COR-L47 (cell line): ENCODE measurements around the gene ASB2.

Experiments used
- DNase-seq: peaks from one replicate; lab custom pipeline; 2025; lab: John Stamatoyannopoulos, UW

Gene ASB2

GRCh38 chr14:94000267-94000666 lies 23.9 kb upstream of the ASB2 start:
- no peak for DNase-seq

GRCh38 chr14:93999573-93999972 lies 23.2 kb upstream of the ASB2 start:
- no peak for DNase-seq

DNA sequence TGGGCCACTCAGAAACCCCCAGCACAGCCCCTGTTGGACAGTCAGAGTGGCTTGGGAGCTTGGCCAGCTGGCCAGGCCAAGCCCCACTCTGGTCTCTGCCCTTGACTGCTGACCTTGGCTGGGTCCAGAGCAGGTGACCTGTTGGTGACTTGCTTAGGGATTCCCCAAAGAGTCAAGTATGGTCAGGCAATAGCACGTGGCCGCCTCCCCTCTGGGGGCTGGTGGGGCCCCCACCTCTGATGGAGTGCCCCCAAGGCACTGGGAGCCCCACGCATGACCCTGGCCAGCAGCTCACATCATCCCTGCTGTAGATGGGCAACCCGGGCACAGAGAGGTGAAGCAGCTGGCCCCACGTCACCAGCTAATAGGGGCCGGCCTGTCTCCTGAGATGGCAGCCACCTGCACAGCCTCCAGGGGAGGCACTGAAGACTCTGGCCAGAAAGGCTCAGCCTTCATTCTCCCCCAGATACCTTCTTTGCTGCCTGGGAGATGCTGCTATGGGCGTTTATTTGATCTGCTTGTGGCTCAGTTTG lies 22.6 kb upstream of the ASB2 start:
- no peak for DNase-seq

GRCh38 chr14:93997916-93998870 lies 21.8 kb upstream of the ASB2 start:
- no peak for DNase-seq

- DNase-seq: no peak
These were observed 20.7 kb upstream of the ASB2 start, which contains the start of gene CCDC197 for GRCh38 chr14:93997082-93997481. Gene CCDC197, plus strand, starts transcription at chr14:93997301. Its CDS starts 831 bp downstream, at chr14:93998132.

DNA sequence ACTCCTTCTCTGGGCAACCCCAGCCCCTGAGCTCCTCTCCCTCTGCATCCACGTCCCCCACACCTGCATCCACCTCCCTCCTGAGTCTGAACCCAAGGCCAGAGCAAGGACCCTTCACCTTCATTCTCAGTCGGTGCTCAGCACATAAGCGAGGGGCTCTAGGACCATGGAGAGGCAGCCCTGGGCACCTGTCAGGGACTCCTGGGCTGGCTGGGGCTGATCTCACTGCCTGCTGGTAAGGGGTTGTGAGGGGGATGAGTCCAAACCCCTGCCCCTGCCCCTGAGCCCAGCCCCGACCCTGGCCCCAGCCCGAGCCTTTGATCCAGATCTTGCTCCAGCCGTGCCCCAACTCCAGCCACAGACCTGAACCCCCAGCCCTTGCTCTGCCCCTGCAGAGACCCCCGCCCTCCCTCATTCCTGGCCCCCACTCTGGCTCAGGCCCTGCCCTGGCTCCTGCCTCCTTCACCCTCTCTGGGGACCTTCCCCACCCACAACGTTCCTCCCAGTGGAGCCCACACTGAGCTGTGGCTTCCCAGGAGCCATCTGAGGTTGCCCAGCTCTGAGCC lies 19.8 kb upstream of the ASB2 start:
- DNase-seq: no peak

GRCh38 chr14:93994919-93995682 lies 18.7 kb upstream of the ASB2 start:
- DNase-seq: peak; percentile 19

DNA sequence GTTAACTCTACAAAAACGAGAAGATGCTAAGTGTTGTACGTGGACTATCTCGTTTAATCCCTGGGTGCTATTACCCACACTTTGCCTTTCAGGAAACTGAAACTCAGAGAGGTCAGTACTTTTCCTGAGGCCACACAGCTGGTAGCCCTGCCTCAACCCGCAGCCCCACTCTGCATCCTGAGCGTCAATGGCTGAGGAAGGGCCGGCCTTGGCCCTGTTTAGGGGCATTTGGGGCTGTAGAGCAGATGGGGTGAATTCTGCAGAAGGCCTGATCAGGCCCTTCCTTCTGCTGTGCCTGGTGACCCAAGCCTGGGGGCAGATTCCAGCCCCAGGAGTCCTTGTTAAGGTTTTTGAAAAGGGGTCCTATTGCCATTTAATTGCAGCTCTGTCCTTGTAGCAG lies 17.0 kb upstream of the ASB2 start:
- DNase-seq: no peak

DNA sequence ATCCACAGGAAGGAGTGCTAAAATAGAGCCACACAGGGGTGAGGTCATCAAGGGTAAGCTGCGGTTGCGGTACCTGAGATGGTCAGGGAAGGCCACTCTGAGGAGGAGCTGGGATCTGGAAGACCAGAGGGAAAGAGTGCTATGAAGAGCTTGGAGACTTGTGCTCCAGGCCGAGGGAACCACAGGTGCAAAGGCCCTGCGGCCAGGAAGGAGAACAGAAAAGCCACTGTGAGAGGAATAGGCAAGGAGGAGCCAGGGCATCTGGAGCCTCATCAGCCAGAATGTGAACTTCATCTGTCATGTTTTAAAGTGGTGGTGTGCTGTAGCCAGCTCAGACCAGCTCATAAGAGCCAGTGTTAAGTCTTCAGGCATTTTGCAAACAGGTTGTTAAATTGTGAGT lies 15.3 kb upstream of the ASB2 start:
- no peak for DNase-seq

- DNase-seq: no peak
These were observed 14.8 kb upstream of the ASB2 start for GRCh38 chr14:93991212-93991611.

- no peak for DNase-seq
These were observed 13.6 kb upstream of the ASB2 start for GRCh38 chr14:93989939-93990338.

DNA sequence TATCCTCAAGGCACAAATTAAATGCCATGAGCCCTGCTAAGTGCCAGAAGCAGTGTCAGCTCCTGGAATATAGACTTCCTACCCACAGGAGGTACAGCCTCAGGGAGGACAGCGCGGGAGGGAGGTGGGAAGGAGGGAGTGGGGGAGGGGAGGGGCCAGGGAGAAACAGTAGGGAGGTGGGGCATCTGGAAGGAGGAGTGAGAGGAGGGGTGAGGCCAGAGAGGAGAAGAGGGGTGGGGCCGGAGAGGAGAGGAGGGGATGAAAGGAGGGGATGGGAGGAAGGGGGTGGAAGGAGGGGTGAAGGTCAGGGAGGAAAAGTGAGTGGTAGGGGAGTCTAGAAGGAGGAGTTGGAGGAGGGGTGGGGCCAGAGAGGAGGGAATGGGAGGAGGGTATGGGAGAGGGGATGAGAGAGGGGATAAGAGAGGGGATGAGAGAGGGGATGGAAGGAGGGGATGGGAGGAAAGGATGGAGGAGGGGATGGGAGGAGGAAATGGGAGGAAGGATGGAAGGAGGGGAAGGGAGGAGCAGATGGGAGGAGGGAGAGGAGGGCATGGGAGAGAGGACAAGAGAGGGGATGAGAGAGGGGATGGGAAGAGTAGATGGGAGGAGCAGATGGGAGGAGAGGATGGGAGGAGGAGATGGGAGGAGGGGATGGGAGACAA lies 11.6 kb upstream of the ASB2 start:
- no peak for DNase-seq

- DNase-seq: no peak
These were observed 11.0 kb upstream of the ASB2 start for GRCh38 chr14:93987376-93987775.

GRCh38 chr14:93986955-93987354 lies 10.6 kb upstream of the ASB2 start:
- no peak for DNase-seq

- no peak for DNase-seq
These were observed 8.6 kb upstream of the ASB2 start for GRCh38 chr14:93984987-93985410.

- DNase-seq: no peak
These were observed 7.7 kb upstream of the ASB2 start for GRCh38 chr14:93984070-93984469.

DNA sequence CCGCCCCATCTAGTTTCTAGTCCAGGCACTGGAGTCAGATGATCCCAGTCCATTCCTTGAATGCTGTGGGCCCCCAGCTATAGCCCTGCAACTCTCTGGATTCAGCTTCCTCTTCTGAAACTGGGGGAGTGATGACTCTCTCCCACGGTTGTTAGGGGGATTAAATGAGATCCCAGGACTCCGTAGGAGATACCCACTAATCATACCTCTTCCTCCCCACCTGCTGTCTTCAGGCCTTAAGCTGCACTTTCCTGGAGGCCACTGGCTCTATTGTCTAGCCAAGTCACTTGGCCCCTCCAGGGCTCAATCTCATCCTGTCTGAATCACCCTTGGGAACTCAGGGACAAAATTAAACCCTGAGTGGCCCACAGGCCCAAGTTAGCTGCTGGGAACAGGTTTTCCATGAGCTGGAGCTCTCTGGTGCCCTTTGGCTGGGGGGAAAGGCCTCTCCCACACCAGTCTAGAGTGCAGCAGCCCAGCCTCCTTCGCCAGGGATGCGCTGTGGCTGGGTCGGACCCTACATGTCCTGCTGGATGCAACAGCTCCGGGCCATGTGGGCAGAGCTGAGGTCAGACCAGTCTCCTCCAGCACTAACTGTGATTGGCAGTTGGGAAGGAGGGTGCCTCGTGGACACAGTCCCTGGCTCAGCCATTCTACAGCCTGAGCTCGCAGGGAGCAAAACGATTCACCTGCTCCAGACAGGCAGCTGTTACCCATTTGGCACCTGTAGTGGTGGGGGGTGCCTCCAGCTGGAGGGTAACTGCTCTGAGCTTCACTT lies 6.0 kb upstream of the ASB2 start:
- no peak for DNase-seq

GRCh38 chr14:93981316-93982229 lies 5.2 kb upstream of the ASB2 start:
- no peak for DNase-seq

DNA sequence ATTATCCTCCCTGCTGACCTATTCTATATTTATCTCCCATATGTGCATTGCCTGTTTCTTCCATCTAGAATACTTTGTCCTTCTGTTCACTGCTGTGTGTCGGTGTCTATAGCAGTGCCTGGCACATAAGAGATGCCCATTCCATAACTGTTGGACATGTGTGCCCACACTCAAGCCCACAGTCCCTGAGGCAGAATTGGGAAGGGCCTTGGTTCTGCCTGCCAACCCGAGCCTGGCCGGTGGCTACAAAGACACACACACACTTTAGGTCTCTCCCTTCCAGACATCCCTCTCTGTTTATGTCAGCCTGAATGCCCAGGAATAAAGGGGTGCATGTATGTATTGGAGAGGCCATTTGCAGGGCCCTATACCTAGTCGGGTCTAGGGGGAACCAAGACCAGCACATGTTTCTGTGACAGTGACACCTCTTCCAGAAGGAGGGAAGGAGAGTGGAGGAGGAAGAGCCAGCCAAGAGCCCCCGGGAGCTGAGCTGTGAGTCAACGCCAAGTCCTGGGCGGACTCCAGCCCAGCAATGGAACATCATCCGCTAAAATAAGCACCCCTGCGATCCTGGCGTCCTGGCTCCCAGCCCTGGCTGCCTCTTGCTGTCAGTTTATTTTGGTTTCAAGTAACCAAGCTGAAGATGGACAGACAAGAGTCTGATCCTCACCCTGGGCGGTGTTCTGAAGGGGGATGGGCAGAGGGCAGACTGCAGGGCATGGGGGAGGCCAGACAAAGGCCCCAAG lies 4.3 kb upstream of the ASB2 start:
- DNase-seq: no peak
